DMS153 treated with DMSO at 0.1 percent for 48 hours (cell line): ENCODE data around the gene SMAD6.

Experiments
- DNase-seq: peaks from one replicate; lab custom pipeline; 2025; ENCODE audit not compliant: unreplicated experiment; lab: John Stamatoyannopoulos, UW

Gene SMAD6

DNA sequence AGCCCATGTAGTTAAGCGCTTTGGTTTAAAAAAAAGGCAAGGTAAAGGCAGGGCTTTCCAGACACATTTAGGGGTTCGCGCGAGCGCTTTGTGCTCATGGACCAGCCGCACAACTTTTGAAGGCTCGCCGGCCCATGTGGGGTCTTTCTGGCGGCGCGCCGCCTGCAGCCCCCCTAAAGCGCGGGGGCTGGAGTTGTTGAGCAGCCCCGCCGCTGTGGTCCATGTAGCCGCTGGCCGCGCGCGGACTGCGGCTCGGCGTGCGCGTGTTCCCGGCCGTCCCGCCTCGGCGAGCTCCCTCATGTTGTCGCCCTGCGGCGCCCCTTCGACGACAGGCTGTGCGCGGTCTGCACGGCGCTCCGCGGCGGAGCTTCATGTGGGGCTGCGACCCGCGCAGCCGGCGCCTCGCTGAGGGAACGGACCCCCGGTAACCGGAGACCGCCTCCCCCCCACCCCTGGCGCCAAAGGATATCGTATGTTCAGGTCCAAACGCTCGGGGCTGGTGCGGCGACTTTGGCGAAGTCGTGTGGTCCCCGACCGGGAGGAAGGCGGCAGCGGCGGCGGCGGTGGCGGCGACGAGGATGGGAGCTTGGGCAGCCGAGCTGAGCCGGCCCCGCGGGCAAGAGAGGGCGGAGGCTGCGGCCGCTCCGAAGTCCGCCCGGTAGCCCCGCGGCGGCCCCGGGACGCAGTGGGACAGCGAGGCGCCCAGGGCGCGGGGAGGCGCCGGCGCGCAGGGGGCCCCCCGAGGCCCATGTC is 927 bp downstream of the SMAD6 start:
- DNase-seq, result no peak

- DNase-seq, result no peak
Measured at GRCh38 chr15:66703540-66703941, 1.5 kb downstream of the SMAD6 start.

DNA sequence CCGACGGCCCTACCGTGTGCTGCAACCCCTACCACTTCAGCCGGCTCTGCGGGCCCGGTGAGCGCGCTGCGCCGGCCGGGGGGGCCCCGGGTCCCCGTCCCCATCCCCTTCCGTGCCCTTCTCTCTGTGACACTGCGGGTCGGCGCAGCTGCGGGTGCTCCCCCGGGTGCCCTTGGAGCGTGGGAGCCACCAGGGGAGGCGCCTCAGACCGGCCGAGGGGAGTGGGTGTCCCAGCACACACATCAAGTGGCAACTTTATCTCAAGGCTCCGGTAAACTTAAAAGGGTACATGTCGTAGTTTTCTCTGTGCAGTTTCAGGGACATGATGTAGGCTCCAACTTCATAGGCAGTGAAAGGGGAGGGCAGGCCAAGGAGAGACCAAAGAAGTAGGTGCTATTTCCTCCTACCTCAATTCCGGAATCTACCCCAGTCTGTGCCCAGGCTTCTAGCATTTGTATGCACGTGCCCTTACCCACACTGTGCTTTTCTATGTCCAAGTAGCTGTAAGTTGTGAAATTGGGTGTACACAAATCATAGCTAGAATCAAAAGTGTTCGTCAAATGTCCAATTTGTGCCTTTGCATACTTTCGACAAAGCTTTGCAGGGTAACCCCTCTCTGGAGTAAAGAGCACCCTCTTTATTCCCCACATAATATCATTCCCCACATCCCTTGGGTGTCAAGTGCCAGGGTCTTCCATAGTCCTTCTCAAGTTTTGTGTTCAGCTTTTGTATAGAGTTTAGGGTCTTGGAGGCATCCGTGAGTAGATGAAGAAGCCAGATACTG is 2.2 kb downstream of the SMAD6 start:
- DNase-seq, result no peak

DNA sequence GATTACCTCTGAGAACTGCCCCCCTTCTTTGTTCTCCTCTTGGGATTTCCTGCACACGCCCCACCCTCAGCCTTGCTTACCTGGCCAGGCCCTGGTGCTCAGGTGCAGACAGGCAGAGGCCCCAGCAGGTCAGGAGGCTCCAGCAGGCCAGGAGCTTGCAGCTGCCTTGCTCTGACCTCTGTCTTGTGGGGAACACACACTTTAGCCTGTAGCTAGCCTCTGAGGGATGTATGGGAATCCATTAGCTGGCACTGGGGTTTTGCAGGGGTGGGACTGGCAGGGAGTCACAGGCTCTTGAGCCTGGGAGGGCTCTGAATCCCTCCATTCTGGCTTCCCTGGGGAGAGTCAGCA is 2.7 kb downstream of the SMAD6 start:
- no peak for DNase-seq

DNA sequence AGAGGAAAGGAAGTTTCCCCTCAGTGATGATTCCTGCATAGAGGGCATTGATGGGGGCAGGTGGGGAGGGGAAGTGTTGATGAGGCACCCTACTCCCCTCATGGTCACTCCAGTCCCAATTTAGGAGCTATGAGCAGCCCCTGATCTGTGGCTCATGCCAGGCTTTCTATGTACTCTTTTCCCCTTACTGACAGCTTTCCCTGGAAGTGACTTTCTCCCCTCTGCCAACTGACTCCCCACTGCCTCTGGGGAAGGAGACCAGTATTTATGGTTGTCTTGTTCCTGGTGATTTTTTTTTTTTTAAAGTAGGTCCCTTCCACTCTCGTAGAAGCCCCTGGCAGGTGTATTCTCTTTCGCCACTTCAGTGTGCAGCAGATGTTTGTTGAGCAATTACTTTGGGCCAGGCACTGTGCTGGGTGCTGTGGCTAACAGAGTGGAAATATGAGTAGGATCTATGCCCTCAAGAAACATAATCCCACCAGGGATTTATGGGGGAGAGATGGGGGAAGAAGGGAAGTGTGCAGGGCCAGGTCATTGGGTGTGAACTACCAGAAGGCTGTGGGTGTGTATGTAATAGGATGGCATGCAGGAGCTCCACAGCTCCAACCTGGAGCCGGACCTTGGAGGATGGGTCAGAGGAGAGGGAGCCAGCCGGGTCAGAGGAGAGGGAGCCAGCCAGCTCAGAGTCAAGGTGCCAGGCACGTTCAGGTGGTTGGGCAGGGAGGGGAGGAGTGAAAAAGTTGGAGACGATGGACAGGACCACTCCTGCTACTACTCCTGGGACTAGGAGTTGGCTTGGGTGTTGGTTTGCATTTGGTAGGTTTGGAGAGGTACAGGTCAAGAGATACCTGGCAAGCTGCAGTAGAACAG is 3.5 kb downstream of the SMAD6 start:
- no peak for DNase-seq

- DNase-seq, result no peak
Measured at GRCh38 chr15:66706225-66706732, 4.2 kb downstream of the SMAD6 start.

DNA sequence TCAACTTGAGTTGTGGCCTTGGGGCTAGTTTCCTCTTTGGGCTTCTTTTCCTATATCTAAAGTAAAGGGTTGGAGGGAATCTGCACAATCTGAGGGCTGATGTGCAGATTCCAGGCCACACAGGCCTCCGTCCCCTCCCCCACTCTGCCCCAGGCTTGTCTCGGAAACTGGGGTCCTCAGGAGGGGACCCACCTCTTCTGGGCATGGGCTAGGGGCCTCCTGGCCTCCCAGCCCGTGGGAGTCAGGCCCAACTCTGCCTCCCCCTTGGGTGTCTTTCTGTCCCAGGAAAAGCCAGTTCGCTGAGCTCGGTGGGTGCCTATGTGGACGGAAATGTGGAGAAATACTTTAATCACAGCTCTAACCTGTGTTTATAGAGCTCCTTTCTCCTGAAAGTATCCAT is 4.8 kb downstream of the SMAD6 start:
- DNase-seq, result no peak

DNA sequence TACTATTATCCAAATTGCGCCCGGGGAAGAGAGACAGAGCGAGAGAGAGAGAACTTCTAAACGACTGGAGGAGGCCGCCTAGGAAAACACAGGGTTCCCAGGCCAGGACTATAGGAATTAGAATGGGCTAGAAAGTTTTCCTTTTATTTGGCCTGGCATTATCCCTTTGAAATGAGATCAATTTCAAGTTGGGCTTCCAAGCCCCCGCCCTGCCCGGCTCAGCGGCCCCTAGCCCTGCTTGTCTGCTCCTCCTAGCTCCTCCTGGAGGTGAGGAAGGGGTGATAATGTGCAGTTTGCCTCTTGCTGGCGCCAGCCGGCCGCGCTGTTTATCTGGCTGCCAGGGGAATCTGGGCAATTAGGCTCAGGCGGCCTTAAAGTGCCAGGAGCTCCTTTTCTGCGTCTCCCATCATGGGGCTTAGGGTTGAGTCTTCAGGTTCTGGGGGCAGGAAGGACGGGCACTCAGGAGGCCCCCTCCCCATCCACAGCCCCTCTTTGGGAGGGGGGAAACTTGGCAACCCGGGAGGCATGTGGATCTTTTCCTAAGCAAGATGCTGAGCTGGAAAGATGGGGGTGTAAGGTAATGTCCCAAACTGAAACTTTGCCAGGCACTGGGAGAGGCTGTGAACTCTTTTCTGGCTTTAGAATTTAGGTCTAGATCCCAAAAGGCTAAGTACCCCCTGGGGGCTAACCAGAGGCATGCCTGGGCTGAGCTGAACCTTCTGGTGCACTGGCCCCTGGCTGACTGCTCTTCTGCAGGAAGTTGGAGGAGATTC is 5.5 kb downstream of the SMAD6 start:
- peak; percentile 7 for DNase-seq

GRCh38 chr15:66708389-66708788 is 6.4 kb downstream of the SMAD6 start:
- no peak for DNase-seq

DNA sequence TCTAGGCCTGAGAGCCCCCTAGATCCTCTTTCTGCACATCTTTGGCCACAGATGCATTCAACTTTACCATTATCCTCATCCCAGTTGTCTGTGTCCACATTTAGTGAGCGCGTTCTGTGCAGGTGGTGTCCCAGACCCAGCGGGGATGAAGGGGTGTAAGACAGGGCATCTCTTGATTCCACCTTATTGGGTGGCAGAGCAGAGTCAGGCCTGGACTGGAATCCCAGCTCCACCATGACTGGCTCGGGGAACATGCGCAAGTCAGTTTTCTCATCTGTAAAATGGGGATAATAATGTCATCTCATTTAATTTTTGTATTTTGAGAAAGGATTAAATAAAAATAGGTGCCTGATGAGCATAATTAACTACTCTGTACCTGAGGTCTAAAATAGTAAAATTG is 7.8 kb downstream of the SMAD6 start:
- no peak for DNase-seq

- DNase-seq, result no peak
Measured at GRCh38 chr15:66711260-66711659, 9.2 kb downstream of the SMAD6 start.

DNA sequence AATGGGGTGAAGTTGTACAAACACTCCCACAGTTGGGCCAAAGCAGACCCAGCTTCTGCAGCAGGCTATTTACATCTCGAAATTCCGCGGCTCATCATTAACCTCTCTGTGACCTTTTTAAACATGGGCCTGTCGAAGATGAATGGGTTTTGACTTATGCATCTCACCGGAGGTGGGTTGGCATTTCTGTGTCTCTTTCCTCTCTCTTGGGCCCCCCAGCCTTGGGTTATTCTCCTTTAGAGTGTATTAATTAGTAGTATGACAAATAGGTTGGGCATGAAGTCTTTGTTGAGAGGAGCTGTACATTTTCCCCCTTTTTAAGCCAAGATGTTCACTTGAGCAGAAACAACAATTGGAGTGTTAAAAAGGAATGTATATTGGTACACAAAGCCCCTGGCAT is 9.8 kb downstream of the SMAD6 start:
- no peak for DNase-seq

DNA sequence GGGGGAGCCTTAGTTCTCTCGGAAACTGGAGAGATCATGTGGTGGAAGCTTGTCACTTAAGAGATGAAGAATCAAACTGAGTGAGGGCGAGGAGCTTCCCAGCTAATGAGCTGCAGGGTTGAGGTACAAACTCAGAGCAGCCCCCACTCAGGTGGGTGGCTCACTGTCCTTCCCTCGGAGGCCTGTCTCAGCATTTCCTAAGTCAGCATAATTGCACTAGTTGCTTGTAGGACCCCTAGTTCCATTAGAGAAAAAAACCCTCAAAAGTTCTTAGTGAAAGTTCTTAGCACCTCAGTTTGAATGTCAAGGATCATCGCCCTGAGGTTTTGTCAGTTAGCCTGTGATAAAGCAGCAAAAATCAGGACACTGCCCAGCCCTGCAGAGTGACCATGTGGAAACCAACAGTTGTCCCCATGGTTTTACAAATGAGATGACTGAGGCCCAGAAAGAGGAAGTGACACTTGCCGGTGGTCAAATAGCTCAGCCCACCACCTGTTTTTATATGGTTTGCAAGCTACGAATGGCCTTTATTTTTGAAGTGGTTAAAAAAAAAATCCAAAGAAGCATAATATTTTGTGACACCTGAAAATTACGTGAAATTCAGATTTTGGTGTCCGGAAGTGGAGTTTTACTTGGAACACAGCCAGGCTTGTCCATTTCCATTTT is 11.9 kb downstream of the SMAD6 start:
- no peak for DNase-seq

DNA sequence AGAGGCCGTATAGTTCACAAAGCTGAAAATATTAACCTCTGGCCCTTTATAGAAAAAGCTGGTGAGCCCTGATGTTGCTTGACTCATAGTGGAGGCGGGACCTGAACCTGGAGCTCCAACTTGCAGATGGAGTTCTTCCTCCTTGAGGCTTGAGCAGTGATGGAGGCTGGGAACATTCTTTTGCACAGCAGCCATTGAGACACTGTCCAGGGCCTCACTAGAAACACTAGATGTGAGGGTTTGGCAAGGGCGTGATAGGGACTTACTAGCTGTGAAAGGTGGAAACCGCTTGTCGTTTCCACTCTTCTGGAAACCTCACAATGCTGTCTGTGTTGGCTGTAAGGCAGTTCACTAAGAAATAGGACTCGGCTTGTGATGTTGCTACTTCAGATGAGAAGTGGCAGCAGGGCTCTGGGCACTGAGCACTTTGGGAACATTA is 12.5 kb downstream of the SMAD6 start:
- DNase-seq, result no peak

- DNase-seq, result no peak
Measured at GRCh38 chr15:66715181-66715624, 13.2 kb downstream of the SMAD6 start.

DNA sequence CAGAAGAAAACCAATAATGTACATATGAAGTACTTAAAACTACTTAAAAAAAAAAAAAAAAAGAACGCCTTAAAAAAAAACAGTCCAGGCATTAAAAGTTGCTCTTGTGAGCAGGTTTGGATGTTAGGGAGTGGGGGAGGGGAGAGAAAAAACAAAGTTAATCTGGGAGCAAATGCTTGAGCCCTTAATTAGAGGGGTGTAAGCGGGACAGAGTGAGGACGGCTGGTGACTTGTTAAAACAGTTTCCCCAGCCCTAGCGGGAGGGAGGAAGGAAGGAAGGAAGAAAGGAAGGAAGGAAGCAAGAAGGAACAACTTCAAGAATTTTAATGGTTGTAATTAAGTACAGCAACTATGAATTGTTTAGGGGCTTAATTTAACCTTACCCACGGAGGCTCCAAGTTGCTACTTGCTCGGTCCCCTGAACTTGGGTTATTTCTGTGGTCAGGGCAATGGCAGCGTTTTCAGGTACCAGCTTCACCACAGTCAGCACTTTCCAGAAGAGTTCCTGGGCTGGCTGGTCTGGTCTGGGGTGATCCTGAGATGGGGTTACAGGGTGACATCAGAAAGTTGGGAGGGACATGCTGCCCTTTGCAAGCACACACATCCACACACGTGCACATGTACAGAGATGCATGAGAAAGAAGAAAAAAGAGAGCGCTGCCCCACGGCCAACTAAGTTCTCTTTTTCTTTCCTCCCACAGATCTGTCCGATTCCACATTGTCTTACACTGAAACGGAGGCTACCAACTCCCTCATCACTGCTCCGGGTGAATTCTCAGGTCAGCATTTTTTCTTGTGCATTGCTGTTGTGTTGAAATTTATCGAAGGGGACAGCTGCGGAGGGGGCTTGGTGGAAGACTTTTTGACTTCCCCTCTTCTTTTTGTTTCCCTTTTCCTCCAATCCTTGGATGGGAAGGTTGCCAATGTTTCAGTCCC is 14.0 kb downstream of the SMAD6 start:
- DNase-seq, result no peak

DNA sequence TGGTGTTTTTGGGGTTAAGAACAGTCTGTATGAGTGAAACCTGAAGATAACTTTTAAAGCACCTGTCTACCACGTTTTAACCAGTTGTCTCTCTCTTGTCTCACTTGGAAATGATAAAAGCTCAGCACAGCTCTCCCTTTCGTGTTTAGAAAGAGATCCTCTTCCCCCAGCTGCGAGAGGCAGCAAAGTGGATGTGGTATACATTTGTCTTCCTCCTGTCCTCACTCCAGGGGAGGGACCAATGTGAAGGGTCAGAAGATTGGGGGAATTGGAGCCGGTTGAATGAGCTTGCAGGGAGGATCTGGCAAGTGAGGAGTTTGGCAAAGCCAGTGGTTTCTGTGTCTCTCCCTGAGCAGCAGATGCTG is 14.6 kb downstream of the SMAD6 start:
- no peak for DNase-seq

DNA sequence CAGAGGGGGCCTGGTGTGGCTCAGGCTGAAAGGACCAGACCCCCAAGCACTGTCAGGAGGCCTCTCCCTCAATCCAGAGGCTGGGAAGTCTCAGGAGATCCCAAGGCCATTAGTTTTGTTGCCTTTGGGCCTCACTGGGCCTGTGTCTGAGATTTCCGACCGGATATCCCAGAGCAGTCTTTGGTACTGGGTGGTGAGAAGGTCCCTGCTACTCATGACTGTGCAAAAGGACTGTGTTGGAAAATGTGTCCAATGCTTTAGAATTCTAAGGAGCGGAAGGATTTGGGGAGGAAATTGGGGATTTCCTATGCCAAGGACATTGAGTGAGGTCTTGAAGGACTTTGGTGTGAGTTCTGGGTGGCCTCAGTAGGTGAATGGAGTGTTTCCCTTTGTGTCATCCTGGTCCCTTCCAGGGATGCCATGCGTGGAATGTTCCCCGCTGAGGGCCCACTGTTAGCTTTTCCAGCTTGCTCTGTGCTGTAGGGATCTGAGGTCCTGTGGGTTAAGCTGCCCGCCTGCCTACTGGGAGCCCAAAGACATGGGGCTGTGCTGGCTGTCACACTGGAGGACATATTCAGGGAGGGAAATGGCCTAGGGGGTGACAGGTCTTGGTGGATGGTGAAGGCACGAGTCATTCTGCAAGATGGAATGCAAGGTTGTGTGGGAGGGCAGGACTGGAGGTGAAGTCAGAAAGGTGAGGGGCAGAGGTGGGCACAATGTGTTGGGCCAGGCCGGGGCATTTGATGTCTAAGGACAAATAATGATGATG is 16.4 kb downstream of the SMAD6 start:
- DNase-seq, result no peak
